HG02798 (cell line): ENCODE results near the gene IL1R1.

ENCODE experiments used
- ATAC-seq: cut with Tn5 transposase; IDR thresholded peaks from one replicate; pipeline ENCODE4 v1.9.1; 2021; ENCODE audit warnings: mild to moderate bottlenecking; ENCODE audit not compliant: unreplicated experiment, poor library complexity

The IL1R1 gene

DNA sequence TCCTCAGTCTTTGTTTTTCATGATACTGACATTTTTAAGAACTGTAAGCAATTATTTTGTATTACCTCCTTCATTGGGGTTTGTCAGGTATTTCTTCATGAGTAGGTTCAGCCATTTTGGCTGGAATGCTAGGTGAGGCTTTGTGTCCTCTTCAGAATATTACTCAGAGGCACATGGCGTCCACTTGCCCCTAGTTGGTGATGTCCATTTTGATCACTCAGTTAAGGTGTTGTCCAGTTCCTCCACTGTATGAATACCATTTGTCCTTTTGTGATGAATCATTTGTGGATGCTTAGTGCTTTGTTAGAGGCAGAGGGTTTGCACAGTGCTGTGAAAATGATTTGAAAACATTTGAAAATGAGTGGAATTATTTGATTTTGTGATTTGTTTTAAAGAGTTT is 49.0 kb downstream of the IL1R1 start:
- ATAC-seq, result no peak

DNA sequence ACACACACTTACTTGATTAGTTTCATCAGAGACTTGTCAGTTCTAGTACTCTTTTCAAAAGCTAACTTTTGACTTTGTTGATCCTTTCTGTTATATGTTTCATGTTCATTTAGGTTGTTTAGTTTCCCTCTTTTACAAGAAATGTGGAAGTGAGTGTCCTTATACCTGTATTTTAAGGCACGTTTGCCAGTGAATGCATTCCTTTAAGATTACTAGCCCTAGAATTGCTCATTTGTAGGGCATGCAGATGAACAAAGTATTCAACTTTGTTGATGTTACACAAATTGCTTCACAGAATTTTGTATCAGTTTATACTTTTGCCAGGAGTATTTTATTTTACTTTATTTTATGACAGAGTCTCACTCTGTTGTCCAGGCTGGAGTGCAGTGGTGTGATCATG is 50.5 kb downstream of the IL1R1 start:
- no peak for ATAC-seq

DNA sequence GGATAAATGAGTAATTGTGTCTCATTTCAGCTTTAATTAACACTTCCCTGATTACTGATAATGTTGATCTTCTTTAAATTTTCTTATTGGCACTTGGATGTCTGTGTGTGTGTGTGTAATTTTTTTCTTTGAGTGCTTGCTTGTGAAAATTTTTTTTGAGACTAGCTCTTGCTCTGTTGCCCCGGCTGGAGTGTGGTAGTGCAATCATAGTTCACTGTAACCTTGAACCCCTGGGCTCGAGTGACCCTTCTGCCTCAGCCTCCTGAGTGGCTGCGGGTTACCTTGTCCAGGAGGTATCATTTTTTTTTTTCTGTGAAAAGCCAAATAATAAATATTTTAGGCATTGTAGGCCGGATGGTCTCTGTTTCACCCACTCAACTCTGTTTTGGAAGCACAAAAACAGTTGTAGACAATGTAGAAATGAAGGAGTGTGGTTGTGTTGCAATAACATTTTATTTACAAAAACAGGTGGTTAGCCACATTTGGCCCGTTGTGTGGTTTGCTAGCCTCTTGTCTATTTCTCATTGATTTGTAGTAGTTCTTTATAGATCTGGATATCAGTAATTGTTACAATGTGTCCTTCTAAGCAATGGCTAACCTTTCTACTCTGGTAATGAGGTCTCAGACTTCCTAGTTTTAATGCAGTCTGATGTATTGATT is 52.2 kb downstream of the IL1R1 start:
- no peak for ATAC-seq

DNA sequence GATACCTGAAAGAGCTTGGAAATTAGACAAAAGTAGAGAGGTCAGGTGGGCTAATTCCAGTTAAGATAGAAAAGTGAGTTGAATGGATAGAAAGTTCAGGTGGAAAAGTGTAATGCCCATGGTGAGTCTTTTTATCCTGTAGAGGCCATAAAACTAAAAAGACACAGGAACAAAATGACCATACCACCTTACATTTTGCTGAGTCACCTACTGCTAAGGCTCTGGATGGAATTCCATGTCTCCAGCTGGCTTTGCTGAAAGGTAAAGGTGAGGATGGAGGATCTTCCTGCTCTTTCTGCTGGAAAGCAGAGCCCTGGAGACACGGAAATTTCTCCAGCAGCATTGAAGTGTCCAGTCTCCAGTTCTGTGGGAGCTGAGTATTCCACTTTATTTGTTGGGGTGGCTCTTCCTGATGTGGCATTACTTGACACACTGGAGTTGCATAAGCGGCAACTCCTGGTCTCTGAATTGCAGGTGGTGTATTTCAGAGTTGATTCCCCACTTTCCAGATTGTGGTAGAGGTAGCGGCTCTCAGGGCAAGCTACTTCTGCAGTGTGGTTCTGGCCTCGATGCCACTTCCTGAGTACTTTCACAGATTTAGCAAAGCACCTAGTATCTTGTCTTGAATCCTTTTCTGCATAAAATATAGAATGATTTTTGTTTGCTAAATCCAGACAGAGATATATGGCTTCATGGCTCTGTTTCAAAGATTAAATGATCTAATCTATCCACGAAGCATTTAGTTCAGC is 55.0 kb downstream of the IL1R1 start:
- ATAC-seq, result no peak

DNA sequence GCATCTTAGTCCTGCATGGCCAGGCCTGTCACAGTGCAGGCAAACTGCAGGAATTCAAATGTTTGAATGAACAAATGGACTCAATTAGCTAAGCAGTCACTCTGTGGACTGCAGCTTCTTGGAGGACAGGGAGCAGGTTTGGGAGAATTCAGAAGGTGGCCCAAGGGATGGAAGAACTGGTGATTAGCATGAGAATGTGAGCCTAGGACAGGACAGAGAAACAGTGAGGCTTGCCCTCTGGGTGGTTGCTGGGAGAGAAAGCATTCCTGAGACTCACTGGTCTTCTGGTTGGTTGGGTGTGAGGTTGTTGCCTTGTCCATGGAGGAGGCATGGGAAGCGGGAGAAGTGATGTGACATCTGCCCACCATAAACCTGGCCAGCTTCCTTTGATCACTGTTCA is 58.0 kb downstream of the IL1R1 start:
- no peak for ATAC-seq

DNA sequence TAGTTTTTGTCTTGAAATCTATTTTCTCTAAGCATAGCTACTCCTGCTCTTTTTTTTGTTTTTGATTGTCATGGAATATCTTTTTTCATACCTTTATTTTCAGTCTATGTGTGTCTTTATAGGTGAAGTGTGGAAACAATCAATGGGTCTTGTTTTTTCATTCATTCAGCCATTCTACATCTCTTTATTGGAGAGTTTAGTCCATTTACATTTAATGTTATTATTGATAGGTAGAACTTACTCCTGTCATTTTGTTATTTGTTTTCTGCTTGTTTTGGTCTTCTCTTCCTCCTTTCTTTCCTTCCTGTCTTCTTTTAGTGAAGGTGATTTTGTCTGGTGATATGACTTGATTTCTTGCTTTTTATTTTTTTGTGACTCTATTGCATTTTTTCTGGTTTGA is 62.1 kb downstream of the IL1R1 start:
- no peak for ATAC-seq

DNA sequence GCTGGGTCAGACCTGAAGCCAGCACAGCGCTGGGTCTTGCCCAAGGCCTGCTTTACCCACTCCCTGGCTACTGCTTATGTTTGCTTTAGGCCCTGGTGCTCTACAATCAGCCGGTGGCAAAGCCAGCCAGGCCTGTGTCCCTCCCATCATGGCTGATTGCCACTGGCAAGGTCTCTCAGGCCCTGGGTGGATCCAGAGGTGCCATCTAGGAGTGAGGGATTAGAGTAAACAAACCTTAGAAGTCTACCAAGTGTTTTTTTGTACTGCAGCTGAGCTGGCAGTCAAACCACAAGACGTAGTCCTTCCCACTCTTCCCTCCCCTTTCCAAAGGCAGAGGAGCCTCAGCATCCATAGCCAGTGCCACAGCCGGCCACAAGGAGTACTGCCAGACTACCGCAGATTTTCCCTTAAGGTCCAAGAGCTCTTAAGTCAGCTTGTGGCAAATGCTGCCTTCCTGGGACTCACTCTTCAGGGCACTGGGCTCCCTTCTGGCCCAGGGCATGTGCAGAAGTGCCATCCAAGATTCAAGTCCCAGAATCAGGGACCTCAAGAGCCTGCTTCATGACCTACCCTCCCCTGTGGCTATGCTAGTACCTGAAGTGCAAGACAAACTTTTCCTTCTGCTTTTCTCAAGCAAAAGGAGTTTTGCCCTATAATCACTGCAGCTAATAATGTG is 64.3 kb downstream of the IL1R1 start:
- ATAC-seq, result no peak

DNA sequence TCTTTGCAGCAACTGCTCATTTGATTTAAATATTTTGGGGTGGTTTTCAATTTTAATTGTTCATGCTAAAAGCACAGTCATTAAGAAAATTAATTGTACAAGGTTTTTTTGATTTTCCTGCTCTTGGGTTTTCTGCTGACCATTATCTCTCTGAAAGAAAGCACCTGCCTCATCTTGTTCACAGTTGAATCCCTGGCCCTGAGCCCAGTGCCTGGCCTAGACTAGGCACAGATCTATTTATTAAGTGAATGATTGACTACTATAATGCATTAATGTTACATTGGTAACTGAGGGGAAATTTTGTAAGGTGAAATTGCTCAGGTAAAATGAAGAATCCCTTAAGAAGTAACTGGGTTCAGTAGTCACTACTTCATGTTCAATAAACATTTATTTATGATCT is 66.2 kb downstream of the IL1R1 start:
- no peak for ATAC-seq

DNA sequence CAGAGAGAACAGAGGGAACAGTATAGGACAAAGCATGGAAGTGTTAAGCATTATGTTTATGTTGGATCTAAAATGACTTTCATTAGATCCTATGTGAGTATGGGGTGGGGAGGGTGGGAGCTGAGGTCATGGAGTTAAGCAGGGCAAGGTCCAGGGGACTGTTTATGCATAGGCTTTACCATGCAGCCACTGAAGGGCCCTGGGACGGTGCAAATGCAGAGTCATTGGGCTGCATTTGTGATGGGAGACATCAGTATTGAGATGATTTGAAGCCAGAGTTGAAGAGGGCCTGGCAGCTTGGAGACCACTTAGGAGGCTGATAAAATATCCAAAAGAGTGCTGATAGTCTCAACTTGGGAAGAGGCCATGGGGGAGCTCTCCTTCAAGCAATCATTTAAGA is 66.9 kb downstream of the IL1R1 start:
- ATAC-seq, result no peak

DNA sequence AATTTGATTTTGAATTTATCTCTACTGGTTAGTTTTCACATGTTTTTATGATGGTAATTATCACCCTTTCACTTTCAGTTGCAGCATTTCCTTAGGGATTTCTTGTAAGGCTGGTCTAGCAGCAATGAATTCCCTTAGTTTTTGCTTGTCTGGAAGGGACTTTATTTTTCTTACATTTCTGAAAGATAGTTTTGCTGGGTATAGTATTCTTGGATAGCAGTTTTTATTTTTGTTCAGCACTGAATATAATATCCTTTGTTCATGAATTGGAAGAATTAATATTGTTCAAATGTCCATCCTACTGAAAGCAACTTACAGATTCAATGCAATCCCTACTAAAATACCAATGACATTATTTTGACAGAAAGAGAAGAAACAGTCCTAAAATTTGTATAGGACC is 74.5 kb downstream of the IL1R1 start:
- ATAC-seq, result no peak

DNA sequence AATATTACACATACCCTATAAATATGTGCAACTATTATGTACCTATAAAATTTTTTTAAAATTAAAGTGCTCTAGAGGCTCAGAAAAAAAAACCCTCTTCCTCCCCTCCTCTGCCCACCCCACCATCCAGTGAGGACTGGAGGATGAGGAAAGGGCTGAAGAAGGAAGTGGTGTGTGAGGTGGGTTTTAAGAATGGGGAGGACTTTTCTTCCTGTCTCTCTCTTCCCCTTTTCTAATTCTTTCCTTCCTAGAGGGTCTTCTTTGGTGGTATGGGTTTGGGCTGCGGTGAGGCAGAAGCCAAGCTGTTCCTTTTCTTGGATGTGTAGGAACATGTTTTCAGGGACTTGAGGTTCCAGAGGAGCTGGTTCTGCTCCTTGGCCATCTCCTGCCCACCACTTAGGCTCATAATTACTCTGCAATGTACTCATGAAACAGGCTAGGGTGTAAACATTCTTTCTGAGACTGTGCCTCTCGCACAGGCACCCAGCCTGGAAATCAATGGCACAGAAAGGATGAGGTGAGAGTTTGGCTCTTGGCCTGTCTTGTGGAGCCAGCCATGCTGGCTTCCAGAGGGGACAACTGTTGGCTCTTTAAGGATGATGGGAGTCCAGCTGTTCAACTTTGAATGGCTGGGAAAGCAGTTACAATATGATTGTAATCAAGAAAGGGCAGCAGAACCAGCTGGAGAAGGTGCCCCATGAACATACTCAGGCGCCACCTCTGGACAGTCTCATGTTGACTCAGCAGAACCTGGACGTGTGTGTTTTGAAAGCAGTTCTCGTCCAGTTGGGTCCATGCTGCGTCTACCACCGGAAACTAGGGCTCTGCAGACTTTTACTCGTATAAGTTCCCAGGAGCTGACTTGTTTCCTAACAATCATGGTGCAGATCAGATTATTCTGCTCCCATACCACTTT is 82.5 kb downstream of the IL1R1 start:
- ATAC-seq, result no peak

DNA sequence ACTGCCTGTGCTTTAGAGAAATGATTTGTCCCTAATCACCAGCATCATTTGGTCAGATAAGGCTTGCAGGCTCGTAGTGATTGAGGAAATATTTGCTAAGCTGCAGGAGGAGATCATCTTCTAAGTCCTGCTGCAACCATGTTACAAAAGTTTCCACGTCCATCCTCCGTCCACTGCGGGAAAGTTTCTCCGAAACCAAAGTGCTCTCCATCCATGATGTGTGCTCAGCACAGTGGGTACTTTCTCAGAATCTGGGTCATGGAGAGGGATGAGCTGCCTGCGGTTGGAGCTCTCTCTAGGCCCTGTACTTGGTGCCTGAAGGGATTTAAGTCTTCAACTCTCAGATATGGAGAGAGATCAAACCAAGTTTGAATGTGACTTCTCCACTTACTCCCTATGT is 83.6 kb downstream of the IL1R1 start:
- ATAC-seq, result no peak

DNA sequence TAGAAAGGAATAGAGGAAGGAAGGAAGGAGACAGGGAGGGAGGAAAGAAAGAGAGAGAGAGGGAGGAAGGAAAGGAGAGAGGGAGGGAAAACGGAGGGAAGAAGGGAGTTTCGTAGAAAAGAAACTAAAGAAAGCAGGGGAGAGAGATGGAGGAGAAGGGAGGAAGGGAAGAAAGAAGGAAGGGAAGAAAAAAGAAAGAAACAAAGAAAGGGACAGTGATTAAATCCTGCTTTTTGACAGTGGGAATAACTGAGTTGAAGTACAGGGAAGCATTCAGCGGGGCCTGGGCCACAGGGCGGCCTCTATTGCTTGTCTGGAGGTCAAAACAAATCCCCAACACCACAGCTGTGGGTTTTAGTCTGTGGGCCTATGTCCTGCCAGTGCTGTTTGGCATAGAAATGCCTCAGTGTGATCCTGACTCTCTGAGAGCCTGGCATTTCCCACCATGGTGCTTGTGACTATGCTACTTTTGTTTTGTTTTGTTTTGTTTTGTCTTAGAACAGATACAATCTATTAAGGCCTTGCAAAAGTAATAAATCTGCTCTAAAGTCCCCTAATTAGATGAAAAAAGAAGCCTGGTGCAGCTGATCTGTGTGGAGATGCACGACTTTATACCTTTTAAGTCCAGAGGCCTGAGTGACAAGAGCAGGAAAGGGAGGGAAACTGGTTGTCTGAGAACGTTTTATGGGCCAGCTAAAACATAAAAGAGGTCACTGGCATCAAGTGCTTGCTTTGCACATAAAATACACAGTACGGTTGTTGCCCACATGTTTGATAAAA is 84.3 kb downstream of the IL1R1 start:
- ATAC-seq, result no peak

DNA sequence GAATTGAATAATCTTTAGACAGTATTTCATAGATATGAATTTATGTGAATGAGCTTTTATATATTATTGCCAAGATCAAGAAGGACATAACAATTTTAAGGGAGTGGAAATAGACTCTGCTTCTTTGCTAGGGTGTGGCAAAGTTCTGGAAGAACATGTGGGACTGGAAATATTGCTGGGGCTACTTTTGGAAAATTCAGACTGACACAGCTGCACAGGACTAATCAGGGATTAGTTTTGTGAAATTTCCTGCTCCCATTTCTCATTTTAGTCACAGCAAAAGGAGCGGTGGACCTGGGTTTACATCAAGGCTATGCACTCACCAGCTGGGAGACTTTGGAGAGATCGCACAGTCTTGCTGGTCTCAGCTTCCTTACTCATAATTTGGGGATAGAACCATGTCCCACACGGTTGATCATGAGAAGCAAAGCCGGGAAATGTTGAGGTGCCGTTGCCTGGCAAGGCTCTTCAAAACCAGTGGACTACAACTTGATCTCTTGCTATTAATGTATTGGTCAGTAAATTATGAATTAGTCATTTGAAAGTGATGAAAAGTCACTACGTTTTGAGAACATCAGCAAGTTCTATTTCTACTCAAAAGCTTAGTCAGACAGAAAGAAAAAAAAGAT is 86.7 kb downstream of the IL1R1 start:
- no peak for ATAC-seq
